GM21367 (cell line): ENCODE results near the gene FAM8A1.

Experiments used
- ATAC-seq: cut with Tn5 transposase; IDR thresholded peaks from one replicate; pipeline ENCODE4 v1.9.1; 2021; ENCODE audit not compliant: unreplicated experiment

FAM8A1 gene

GRCh38 chr6:17600527-17601385 lies 654 bp downstream of the FAM8A1 start:
- ATAC-seq = peak; percentile 47

GRCh38 chr6:17601386-17601703 lies 1.2 kb downstream of the FAM8A1 start:
- no peak for ATAC-seq

GRCh38 chr6:17602888-17603287 lies 2.8 kb downstream of the FAM8A1 start:
- ATAC-seq = no peak

- no peak for ATAC-seq
Measured at GRCh38 chr6:17606606-17607005, 6.5 kb downstream of the FAM8A1 start.

- no peak for ATAC-seq
Measured at GRCh38 chr6:17610835-17611234, 10.7 kb downstream of the FAM8A1 start.

GRCh38 chr6:17612048-17612447 lies 11.9 kb downstream of the FAM8A1 start:
- ATAC-seq = no peak

- no peak for ATAC-seq
Measured at GRCh38 chr6:17615794-17616193, 15.7 kb downstream of the FAM8A1 start.

- ATAC-seq = peak; percentile 77
Measured at GRCh38 chr6:17621003-17621402, 20.9 kb downstream of the FAM8A1 start.

- ATAC-seq = no peak
Measured at GRCh38 chr6:17622144-17622543, 22.0 kb downstream of the FAM8A1 start.

GRCh38 chr6:17624396-17624795 lies 24.3 kb downstream of the FAM8A1 start:
- no peak for ATAC-seq

GRCh38 chr6:17628873-17629272 lies 28.8 kb downstream of the FAM8A1 start:
- ATAC-seq = peak; percentile 71

GRCh38 chr6:17629824-17630510 lies 29.9 kb downstream of the FAM8A1 start:
- ATAC-seq = no peak

- no peak for ATAC-seq
Measured at GRCh38 chr6:17630511-17631073, 30.5 kb downstream of the FAM8A1 start.

- no peak for ATAC-seq
Measured at GRCh38 chr6:17632934-17633333, 32.8 kb downstream of the FAM8A1 start.

- no peak for ATAC-seq
Measured at GRCh38 chr6:17633465-17634188, 33.5 kb downstream of the FAM8A1 start.

GRCh38 chr6:17635568-17635967 lies 35.5 kb downstream of the FAM8A1 start:
- ATAC-seq = no peak

GRCh38 chr6:17638212-17638715 lies 38.2 kb downstream of the FAM8A1 start:
- no peak for ATAC-seq

GRCh38 chr6:17640477-17640917 lies 40.4 kb downstream of the FAM8A1 start:
- ATAC-seq = no peak

GRCh38 chr6:17648745-17649144 lies 48.6 kb downstream of the FAM8A1 start:
- no peak for ATAC-seq

- no peak for ATAC-seq
Measured at GRCh38 chr6:17650656-17651309, 50.7 kb downstream of the FAM8A1 start.
